Measurements from ENCODE around the gene KRT2.

Gene KRT2

GRCh38 chr12:52651726-52652261, at the start of gene KRT2:
TSS of gene KRT2 (minus strand) at chr12:52652211. CDS start at chr12:52652142, 69 bp downstream.
- no peak for DNase-seq (ENCODE audit: low read depth, low spot score)

- DNase-seq (ENCODE audit: low read depth, low spot score): no peak
Measured at GRCh38 chr12:52701281-52701680, 49.3 kb upstream of the KRT2 start.

- DNase-seq (ENCODE audit: low read depth, low spot score): no peak
Measured at GRCh38 chr12:52699960-52700359, 47.9 kb upstream of the KRT2 start.

GRCh38 chr12:52699373-52699772, 47.4 kb upstream of the KRT2 start:
- no peak for DNase-seq (ENCODE audit: low read depth, low spot score)

- DNase-seq (ENCODE audit: low read depth, low spot score): no peak
Measured at GRCh38 chr12:52698651-52699340, 46.8 kb upstream of the KRT2 start.

GRCh38 chr12:52697058-52697582, 45.1 kb upstream of the KRT2 start:
- no peak for DNase-seq (ENCODE audit: low read depth, low spot score)

GRCh38 chr12:52696588-52696987, 44.6 kb upstream of the KRT2 start:
- DNase-seq (ENCODE audit: low read depth, low spot score): no peak

- DNase-seq (ENCODE audit: low read depth, low spot score): no peak
Measured at GRCh38 chr12:52695039-52695438, 43.0 kb upstream of the KRT2 start.

- DNase-seq (ENCODE audit: low read depth, low spot score): no peak
Measured at GRCh38 chr12:52694151-52694550, 42.1 kb upstream of the KRT2 start.

GRCh38 chr12:52693261-52693660, 41.2 kb upstream of the KRT2 start:
- no peak for DNase-seq (ENCODE audit: low read depth, low spot score)

- no peak for DNase-seq (ENCODE audit: low read depth, low spot score)
Measured at GRCh38 chr12:52692254-52692653, 40.2 kb upstream of the KRT2 start.

GRCh38 chr12:52691841-52692150, 39.8 kb upstream of the KRT2 start:
- no peak for DNase-seq (ENCODE audit: low read depth, low spot score)

GRCh38 chr12:52691076-52691840, 39.2 kb upstream of the KRT2 start:
- peak; percentile 9 for DNase-seq (ENCODE audit: low read depth, low spot score)

- DNase-seq (ENCODE audit: low read depth, low spot score): no peak
Measured at GRCh38 chr12:52690351-52691075, 38.5 kb upstream of the KRT2 start.

- DNase-seq (ENCODE audit: low read depth, low spot score): no peak
Measured at GRCh38 chr12:52689936-52690335, 37.9 kb upstream of the KRT2 start.

GRCh38 chr12:52689239-52689638, 37.2 kb upstream of the KRT2 start:
- no peak for DNase-seq (ENCODE audit: low read depth, low spot score)

- no peak for DNase-seq (ENCODE audit: low read depth, low spot score)
Measured at GRCh38 chr12:52688481-52688880, 36.5 kb upstream of the KRT2 start.

GRCh38 chr12:52687497-52688385, 35.7 kb upstream of the KRT2 start:
- DNase-seq (ENCODE audit: low read depth, low spot score): no peak

GRCh38 chr12:52686756-52687487, 34.9 kb upstream of the KRT2 start:
- no peak for DNase-seq (ENCODE audit: low read depth, low spot score)

- no peak for DNase-seq (ENCODE audit: low read depth, low spot score)
Measured at GRCh38 chr12:52686063-52686462, 34.1 kb upstream of the KRT2 start.
